CD1c-positive myeloid dendritic cell (primary cell): ENCODE measurements around the gene PKD2L1.
"Not testable (repeated sequence)": the region's sequence is repeated elsewhere in the genome, so short reads cannot be mapped to it uniquely, and the experiment has no call there.

ENCODE experiments used
- DNase-seq: peaks from one replicate; pipeline ENCODE4 v3.0.0-alpha.2; 2016; ENCODE audit errors: extremely low spot score

The PKD2L1 gene

DNA sequence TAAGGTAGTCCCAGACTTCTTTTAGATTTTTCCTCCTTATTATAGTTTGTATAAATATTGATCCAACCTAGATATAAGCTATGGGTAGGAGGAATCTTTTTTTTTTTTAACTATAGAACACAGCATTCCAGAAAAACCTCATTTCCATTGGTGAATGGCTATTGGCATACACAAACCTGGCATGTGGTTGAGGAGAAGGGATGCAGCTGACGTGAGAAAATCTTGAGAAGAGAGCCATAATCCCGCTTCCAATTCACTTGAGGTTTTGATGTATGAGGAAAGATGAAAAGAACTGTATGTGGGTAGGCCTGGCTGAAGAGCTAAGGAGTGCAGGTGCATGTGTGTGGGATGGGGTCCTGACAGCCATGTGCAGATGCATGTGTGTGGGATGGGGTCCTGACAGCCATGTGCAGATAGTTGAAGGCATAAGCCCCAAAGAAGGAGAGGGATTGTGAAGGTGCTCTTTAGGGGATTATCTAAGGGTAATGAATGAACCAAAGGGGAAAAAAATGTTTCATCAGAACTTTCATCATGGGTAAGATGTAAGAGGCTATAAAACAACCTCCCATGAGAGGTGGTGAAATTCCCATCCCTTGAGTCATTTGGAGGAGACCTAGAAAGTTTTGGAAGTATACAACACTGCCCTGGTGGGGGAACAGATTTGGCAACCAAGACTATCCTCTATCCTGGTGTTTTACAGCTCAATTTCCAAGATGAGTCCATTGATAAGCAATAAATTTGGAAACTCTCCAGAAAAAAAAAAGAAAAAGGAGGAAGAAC, 3.8 kb upstream of the PKD2L1 start:
- DNase-seq, result no peak

DNA sequence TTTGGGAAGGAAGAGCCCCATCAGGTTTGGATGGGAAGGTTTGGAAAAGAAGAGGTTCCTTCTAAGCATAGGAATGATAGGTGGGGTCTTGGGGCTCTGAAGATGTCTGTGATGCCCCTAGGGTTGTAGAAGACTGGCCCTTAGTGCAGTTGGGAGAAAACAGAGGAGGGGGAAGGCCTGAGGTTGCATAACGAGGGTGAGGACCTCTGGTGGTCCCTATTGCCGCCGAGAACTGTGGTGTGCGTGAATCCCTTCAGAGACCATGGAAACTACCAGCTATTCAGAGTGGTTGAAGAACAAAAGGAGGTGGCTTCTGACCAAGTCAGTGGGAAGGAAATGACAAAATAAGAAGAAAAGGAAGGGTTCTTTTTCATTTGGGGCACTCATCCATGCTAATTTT, 3.1 kb upstream of the PKD2L1 start:
- DNase-seq, result no peak

DNA sequence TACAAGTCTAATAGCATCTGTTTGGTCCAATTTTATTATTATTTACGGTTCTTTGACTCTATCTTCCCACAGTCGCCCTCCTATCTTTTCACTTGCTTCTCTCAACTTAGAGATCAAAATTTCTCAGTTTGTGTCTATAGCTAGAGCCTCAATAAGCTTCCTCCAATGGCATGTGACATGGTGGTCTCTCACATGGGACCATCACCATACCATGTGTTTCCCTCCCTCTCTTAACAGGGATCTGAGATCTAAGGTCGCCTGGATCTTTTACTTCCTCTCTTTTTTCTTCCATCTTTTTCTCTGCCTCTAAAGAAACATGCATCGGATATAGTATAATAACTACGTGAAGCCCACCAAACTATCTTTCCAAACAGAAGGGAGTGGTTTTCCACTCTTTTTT, 1.8 kb downstream of the PKD2L1 start:
- no peak for DNase-seq

DNA sequence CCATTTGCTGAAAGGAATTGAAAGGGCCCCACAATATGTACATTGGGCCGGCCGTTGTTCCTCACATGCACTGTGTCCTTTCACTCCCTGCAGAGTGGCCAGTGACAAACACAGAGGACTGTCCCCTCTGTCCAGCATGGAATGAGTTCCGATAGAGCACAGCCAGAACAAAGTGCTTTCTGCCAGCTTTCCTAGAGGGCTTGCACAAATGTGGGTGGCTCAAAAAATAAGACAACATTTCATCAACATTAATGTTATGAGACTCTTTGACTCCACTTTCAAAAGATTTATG, 2.4 kb downstream of the PKD2L1 start:
- DNase-seq, result no peak

DNA sequence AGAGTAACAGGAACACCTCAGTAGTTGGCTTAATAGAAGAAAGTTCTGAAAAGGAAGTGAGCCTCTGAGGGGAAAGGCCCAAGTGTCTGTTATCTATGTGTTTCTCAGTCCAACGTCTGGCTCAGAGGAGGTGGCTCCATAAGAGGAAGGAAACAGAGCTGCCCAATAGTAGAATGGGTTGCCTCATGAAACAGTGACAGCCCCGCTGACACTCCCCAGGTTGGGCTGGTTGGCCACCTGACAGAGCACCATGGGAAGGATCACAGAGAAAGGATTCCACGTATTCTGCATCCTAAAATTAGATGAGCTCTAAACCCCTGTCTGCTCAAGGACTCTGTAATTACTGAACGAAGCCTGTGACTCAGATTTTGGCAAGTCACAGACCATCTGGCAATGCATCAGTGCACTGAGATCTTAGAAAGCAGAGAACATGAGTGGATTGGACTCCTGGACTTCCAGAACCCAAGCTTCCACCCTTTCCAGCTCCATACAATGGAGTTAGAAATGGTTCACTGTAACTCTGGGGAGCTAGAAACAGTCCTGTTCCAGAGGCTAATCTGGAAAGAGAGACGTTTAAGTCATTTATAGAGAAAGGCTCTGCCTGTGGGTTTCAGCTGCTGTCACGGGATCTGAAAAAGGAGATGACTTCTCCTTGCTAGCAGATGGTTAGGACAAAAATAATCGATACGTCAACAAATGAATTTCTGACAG, 2.9 kb downstream of the PKD2L1 start:
- DNase-seq, result peak; percentile 75

DNA sequence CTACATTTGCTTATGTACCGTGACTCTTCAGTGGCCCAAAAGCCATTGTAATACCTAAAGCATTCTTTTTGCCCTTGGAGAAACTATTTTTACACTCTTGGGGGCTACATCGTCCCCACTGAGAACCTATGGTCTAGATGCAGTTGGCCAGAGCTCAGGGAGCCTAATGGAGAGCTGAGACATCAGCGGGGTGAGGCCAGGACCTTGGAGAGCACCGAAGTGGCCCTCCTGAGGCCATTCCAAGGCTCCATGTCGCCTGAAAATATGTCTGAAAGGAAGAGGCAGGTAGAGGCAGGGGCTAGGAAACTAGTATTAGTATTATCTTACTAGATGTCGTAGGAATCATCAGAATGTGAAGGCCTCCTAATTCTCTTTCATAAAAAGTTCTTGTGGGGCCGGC, 4.9 kb downstream of the PKD2L1 start:
- no peak for DNase-seq

DNA sequence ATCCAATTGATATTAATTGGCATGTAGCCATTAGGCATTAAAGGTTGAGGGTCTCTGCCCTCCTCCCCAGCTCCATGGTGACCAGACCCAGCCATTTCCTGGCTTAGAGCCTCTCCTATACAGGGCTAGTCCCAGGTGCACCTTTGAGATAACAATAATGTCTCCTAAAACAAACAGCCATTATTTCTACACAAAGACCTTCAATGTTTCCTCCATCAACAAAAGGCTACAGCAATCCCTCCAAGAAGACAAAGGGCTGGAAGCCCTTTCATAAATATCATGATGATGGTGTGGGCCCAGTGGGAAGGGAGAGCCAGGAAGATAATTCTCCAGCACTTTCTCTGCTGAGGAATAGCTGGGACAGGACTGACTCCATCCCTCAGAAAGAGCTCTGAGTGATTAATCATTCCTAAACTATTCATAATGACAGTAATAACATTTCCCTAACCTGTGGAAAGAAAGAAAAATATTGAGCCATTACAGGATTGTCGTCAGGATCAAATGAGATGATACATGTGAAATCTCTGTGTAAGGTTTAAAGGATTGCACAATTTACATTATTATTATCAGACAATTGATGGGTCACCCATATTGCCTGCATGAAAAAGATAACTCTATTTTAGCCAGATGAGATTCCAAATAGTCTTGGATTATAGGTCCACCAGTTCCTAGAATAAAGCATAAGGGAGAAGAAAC, 10.2 kb downstream of the PKD2L1 start:
- no peak for DNase-seq

DNA sequence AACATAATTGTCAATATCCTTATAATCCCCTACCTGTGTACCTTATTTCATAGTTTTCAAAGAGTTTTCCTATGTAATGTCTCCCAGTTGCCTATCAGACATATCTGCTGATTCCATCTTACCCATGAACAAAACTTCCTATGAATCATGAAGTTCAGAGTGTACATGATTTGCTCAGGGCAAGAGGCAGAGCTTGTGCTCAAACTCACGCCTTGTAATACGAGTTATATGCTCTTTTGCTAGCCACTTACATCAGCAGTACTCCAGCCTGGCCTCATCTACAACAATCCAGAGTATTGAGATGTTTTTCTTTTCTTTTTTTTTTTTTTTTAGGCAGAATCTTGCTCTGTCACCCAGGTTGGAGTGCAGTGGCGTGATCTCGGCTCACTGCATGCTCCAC, 11.8 kb downstream of the PKD2L1 start:
- no peak for DNase-seq

DNA sequence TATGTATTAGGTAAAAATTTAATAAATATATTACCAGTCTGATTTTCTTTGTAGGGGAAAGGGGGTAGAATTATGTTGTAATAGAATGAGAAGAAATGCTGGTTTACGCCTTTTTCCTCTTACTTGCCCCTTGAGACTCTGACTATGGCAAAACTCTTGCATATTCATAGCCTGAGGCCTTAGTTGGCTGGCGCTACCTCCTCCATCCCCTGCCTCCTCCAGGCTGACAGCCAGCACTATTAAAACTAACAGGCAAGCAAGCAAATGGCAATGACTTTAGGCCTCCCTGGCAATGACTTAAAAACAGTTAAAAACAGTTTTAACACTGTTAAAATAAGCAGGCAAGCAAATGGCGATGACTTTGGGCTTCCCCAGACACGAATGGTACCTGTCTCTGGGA, 14.4 kb downstream of the PKD2L1 start:
- DNase-seq, result no peak

DNA sequence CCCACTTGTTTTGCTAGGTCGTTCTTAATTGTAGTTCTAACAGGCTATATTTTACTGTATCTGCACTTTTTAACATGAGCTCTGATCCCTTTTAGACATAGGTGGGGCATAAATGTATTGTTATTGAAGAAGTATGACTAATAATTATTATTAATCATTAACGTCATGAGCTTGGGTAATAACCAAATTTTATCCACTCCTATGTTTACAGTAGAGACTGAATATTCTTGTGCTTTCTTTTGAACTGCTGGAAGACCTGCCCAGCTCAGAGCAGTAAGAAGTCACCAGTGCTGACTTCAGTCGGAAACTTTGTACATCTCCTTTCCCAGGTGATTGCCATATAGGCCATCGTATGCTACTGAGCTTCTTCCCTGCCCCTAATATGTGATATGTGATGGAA, 18.7 kb downstream of the PKD2L1 start:
- no peak for DNase-seq

DNA sequence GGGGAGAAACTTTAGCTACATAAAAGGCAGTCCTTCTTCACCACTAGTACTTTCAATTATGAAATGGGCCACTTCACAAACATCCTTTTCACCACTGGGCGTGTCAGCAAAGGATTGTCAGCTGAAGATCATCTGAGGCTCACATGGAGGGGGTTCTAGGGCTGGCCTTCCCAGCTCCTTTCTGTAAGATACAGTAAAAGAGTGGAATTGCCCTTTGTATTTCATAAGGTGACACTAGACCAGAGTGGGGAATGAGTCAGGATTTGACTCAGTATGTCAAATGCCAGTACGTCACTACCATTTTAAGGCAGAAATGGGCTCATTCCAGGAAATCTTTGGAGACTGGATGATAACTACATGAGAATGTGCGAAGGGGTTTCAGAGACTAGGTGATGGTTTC, 22.3 kb downstream of the PKD2L1 start:
- no peak for DNase-seq

DNA sequence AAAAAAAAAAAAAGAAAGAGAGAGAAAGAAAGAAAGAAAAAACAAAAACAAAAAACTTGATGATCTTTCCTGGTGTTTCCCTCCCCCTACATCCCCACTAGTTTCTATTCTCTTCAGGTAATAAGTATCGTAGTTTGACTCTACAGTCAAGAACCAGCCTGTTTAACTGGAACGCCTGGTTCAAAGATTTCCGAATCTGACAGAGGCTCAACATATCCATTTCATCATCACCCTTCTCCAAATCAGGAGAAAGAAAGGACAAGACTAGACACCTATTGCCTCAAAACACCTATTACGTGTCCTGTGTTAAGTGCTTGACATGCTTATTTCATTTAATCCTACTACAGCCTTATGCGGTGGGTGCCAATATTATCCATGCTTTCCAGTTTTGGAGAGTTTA, 23.2 kb downstream of the PKD2L1 start:
- DNase-seq, result no peak

DNA sequence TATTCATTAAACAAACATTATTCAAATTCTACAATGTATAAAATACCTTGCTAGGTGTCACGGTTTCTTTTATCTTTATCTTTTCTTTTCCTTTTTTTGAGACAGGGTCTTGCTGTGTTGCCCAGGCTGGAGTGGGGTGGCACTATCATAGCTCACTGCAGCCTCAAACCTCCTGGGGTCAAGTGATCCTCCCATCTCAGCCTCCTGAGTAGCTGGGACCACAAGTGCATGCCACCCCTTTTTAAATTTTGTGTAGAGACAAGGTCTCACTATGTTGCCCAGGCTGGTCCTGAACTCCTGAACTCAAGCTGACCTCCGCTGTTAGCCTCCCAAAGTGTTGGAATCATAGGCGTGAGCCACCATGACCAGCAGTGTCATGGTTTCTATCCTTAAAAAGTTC, 25.6 kb downstream of the PKD2L1 start:
- DNase-seq, result no peak

DNA sequence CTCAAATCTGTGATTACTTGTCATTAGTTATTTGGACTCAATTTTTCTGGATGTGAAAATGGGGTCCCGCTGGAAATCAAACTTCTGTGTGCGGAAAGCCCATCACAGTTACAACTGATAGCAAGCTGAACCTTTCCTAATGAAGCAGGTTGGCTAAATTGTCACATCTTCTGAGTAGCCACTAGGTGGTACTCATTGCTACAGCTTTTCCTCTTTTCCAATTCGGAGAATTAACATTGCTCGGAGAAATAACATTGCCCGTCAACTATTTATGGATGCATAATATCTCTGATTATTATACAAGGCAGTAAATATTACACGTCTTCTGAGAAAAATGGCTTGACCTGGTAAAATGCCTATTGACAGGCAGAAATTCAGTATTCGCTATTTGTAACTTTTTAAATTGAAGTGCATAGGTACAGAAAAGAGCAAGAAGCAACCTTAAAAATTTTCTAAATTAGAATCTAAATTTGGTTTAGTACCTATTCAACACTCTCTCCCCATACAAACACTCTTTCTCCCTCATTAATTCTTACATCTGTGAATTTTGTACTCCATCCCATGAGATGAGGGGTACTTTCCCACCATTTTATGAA, 26.2 kb downstream of the PKD2L1 start:
- peak; percentile 45 for DNase-seq

DNA sequence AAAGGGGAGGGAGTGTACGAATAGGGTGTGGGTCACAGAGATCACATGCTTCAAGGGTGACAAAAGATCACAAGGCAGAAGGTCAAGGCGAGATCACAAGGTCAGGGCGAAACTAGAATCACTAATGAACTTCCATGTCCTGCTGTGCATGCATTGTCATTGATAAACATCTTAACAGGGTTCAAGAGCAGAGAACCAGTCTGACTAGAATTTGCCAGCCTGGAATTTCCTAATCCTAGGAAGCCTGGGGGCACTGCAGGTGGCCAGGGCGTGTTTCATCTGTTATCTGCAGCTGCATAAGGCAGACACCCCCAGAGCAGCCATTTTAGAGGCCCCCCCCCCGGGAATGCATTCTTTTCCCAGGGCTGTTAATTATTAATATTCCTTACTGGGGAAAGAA, 28.9 kb downstream of the PKD2L1 start:
- DNase-seq, result not testable (repeated sequence)

DNA sequence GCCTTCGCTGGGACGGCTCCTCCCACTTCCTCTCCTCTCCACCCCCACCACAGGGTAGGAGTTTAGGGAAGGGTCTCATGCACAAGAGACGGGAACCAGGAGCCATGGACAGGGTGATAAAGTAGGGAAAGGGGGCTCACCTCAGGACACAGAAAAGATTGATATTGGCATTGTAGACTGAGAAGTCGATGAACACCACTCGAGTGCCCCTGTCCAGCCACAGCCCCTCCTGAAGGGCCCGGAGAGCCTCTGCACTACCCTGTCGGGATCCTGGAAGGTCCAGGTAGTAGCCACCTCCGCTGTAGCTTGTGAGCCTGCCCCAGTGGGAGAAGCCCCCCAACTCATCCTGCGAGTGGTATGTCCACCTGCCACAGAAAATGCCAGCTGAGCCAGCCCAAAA, 32.8 kb downstream of the PKD2L1 start:
- no peak for DNase-seq

DNA sequence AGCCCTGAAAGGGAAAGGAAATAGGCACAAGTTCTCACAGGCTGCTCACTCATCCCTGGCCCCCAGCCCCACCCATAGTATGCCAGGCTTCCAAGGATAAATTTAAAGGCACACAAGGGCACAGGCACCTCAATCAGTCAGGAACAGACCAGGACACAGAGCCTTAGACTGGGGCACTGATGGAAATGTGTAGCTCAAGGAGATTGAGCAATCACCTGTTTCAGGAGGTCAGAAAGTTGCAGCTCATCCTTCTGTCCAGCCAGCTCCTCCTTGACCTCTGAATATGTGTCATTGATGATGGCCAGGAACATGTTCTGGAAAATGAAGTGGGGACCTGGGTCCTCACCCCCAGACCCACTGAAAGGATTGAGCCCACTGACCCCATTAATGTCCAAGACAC, 37.0 kb downstream of the PKD2L1 start:
- DNase-seq, result no peak

DNA sequence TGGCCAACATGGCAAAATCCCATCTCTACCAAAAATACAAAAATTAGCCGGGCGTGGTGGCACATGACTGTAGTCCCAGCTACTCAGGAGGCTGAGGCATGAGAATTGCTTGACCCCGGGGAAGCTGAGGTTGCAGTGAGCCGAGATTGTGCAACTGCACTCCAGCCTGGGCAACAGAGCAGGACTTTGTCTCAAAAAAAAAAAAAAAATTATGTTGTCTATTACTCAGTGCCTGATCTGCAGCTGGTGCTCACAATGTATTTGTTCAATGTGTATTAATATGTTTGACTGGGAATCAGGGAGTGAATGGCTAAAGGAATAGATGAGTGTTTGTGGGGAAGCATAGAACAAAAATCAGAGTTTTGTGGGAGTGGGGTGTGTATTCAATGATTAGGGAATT, 37.7 kb downstream of the PKD2L1 start:
- peak; percentile 26 for DNase-seq

DNA sequence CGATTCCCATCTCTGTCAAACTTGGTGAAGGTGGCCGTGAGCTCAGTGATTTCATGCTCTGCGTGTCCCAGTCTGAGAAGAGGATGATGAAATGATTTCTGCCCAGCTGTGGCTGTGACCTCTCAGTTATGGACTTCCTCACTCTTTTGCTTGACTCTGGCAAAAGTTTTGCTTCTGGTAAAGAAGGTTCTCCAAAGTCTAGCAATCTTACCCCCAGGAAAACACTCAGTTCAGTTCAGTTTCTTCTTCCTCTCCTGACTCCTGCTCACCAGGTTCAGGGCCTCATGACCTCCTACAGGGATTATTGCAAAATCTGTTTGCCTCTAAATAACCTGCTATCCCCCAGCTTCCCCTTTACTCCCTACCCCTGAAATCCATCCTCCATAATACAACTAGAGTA, 38.7 kb downstream of the PKD2L1 start:
- peak; percentile 77 for DNase-seq

DNA sequence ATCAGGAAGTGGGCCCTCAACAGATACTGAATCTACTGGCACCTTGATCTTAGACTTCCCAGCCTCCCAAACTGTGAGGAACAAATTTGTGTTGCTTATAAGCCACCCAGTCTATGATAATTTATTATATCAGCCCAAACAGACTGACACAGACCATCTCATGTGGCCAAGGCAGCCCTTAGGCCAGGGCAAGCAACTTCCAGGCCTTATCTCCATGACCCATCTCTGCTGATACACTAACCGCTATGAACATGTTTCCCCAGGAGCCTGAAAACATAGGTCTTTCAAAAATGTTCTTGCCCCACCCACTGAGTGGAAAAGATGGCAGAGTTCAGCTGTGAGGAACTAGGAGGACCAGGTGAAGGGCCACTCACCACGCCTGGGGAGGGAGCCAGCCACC, 40.4 kb downstream of the PKD2L1 start:
- no peak for DNase-seq

DNA sequence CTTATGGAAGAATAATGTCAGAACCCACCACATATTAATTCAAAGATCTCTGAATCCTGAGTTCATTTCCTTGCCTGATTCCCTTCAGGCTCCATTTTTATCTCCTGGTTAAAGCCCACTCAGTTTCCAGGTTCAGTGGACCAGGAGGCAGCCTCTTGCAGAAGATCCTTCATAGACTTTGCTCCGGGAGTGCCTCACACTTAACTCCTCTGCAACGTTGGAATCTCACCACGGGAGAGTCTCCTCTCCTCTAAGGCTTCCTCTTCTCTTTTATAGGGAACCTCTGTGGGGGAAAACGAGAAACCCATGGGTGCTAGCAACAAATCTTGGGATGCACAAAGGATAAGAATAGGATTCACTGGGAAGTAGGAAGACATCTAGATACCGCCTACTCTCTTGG, 41.8 kb downstream of the PKD2L1 start:
- no peak for DNase-seq

DNA sequence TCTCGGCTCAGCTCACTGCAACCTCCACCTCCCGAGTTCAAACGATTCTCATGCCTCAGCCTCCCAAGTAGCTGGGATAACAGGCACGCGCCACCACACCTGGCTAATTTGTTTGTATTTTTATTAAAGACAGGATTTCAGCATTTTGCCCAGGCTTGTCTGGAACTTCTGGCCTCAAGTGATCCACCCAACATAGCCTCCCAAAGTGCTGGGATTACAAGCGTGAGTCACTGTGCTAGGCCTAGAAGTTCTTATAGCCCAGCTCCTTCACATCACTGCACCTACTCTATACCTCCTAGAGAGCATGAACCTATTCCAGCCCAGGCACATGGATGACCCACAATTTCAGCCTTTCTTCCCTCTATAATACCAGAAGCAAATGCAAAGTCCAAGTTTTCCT, 42.3 kb downstream of the PKD2L1 start:
- no peak for DNase-seq
